HuH-7 (cell line): ENCODE data around the gene MSS51.

ENCODE experiments used
- DNase-seq: peaks from one replicate; pipeline ENCODE4 v3.0.0; 2011; ENCODE audit warnings: low spot score

The MSS51 gene

GRCh38 chr10:73433538-73433867, at the start of gene MSS51:
Gene MSS51 (minus strand): TSS chr10:73433561. CDS start chr10:73428284, 5,277 bp downstream.
- DNase-seq, result no peak

- DNase-seq, result no peak
Observed at GRCh38 chr10:73480158-73480557, 46.8 kb upstream of the MSS51 start.

GRCh38 chr10:73478636-73479035, 45.3 kb upstream of the MSS51 start:
- DNase-seq, result no peak

GRCh38 chr10:73471226-73471625, 37.9 kb upstream of the MSS51 start:
- DNase-seq, result no peak

- DNase-seq, result no peak
Observed at GRCh38 chr10:73469579-73469978, 36.2 kb upstream of the MSS51 start.

GRCh38 chr10:73467206-73467605, 33.8 kb upstream of the MSS51 start:
- no peak for DNase-seq

GRCh38 chr10:73465978-73466726, 32.8 kb upstream of the MSS51 start:
- no peak for DNase-seq

GRCh38 chr10:73460897-73461296, 27.5 kb upstream of the MSS51 start:
- no peak for DNase-seq

- DNase-seq, result no peak
Observed at GRCh38 chr10:73459683-73460314, 26.4 kb upstream of the MSS51 start.

- DNase-seq, result no peak
Observed at GRCh38 chr10:73456187-73456890, 23.0 kb upstream of the MSS51 start.

GRCh38 chr10:73449113-73449512, 15.8 kb upstream of the MSS51 start:
- no peak for DNase-seq

- DNase-seq, result no peak
Observed at GRCh38 chr10:73448384-73448783, 15.0 kb upstream of the MSS51 start.

- DNase-seq, result no peak
Observed at GRCh38 chr10:73446926-73447325, 13.6 kb upstream of the MSS51 start.

GRCh38 chr10:73444457-73444856, 11.1 kb upstream of the MSS51 start:
- no peak for DNase-seq

- DNase-seq, result no peak
Observed at GRCh38 chr10:73439605-73440312, 6.4 kb upstream of the MSS51 start.

- no peak for DNase-seq
Observed at GRCh38 chr10:73439055-73439454, 5.7 kb upstream of the MSS51 start.

GRCh38 chr10:73432646-73433537, 469 bp downstream of the MSS51 start:
- DNase-seq, result no peak

GRCh38 chr10:73426318-73426717, 7.0 kb downstream of the MSS51 start:
- no peak for DNase-seq

GRCh38 chr10:73424478-73424877, 8.9 kb downstream of the MSS51 start:
- DNase-seq, result no peak

GRCh38 chr10:73423309-73423708, 10.1 kb downstream of the MSS51 start:
- DNase-seq, result no peak

GRCh38 chr10:73416571-73416970, 16.8 kb downstream of the MSS51 start:
- no peak for DNase-seq
